GM12865 (cell line): ENCODE results near the gene OSTN.

Source experiments
- DNase-seq: peaks from one replicate; pipeline ENCODE4 v3.0.0; 2010; ENCODE audit warnings: low read depth
- H3K4me3 ChIP-seq: 2 replicates; pipeline ENCODE4 v1.5.1; 2011; ENCODE audit warnings: mild to moderate bottlenecking, low read depth, low read length, control low read depth
- CTCF ChIP-seq: IDR thresholded peaks from 2 replicates; pipeline ENCODE4 v1.5.1; 2011; ENCODE audit warnings: low read length, control low read depth, low read depth, inconsistent platforms; ENCODE audit not compliant: insufficient read depth; ENCODE audit errors: missing control alignments

The OSTN gene

DNA sequence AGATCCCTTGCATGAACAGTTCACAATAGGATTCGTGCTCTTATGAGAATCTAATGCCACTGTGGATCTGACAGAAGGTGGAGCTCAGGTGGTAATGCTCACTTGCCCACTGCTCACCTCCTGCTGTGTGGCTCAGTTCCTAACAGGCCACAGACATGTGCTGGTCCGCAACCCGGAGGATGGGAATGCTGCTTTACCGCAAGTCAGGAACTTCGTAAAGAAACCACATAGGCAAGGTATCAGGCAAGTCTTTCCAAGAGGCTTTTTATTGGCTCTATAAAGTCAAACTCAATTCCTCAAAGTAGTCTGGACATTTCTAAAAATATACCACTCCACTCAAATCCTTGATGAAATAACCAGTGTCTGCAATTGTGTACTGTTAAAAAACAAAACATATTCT is 56.1 kb downstream of the OSTN start:
- no peak for DNase-seq
- TF ChIP-seq CTCF: no peak
- no peak overlapping the region for H3K4me3 ChIP-seq

GRCh38 chr3:191256405-191256804 is 57.4 kb downstream of the OSTN start:
- H3K4me3 ChIP-seq: no peak overlapping the region
- no peak for TF ChIP-seq CTCF
- no peak for DNase-seq

- no peak for TF ChIP-seq CTCF
- DNase-seq: no peak
- no peak overlapping the region for H3K4me3 ChIP-seq
These were observed 58.2 kb downstream of the OSTN start for GRCh38 chr3:191257286-191257685.

DNA sequence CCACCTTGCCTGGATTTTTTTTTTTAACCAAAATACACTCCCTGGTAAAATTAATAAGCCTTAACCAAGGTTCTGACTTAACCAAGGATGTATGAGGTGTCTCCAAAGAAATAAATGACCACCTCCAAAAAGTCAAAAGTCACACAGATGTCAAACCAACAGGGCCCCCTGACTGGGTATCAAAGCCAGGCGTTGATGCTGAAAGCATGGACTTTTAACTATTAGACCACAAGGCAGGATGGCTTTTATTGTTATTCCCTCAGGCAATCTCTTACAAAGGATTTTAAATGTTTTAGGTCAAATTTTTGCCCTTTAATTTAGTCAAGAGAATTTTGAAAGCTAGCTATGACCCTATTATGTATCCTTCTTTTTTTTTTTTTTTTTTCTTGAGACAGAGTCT is 60.4 kb downstream of the OSTN start:
- TF ChIP-seq CTCF: no peak
- no peak overlapping the region for H3K4me3 ChIP-seq
- no peak for DNase-seq

DNA sequence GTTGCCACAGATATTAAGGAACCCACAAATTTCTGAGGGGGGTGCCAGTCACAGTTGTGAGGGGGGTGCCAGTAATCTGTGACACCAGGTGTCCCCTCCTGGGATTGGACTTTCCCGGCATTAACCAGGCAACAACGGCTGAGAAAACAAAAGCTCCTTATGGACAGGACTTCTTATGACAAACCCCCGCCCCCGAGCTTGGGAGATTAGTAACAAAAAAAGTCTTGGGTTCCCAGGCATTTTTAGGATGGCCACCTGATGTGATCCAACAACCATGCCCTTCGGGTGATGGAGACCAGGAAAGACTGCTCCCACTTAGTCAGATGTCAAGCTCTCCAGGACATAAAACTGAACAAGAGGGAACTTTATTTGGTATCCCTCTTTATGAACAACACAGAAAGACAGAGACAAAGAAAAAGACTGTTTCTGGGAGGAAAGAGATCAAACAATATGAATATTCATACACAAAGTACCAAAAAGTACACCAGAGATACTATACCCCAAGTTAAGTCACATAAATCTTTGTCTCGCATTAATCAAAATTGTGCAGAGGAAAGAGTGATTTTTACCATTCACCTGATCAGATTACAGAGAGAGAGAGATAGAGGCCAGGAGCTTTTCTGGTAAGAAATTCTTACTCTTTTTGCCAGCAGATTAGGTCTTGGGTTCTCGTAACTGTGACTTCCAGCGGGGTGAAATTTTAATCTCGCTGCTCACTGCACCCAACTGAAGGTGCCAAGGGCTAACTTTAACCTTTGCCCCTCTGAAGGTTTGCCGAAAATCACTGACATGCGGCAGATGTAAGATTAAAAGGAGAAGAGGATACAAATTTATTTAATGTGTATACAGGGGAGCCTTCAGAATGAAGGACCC is 61.6 kb downstream of the OSTN start:
- H3K4me3 ChIP-seq: no peak overlapping the region
- DNase-seq: no peak
- no peak for TF ChIP-seq CTCF

DNA sequence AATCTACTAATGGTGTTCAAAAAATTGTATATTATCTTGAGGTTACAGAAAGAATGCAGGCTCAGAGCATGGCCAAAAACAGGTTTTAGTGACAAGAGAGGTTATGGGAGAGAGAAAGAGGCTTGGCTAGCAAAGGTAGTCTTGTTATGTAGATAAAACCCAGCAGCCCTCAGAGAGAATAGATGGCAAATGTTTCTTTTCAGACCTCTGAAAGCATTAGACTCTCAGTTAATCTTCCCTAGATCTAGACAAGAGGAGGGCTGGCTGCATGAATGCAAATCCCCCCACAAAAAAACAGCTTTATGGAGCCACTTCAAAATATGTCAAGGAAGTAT is 62.2 kb downstream of the OSTN start:
- H3K4me3 ChIP-seq: no peak overlapping the region
- TF ChIP-seq CTCF: no peak
- DNase-seq: no peak

- H3K4me3 ChIP-seq: no peak overlapping the region
- TF ChIP-seq CTCF: no peak
- DNase-seq: no peak
These were observed 63.6 kb downstream of the OSTN start for GRCh38 chr3:191262650-191263049.
